NCI-H2107 treated with DMSO at 0.1 percent for 48 hours (cell line): ENCODE results near the gene LMX1B.
"Not testable (repeated sequence)": the region's sequence is repeated elsewhere in the genome, so short reads cannot be mapped to it uniquely, and the experiment has no call there.

ENCODE experiments used
- DNase-seq: peaks from one replicate; lab custom pipeline; 2025; ENCODE audit not compliant: unreplicated experiment; lab: John Stamatoyannopoulos, UW

LMX1B gene

GRCh38 chr9:126613651-126614050, at the start of gene LMX1B:
LMX1B (plus strand) TSS chr9:126613928; CDS start chr9:126614450, 522 bp downstream.
- no peak for DNase-seq

GRCh38 chr9:126564128-126564527, 49.6 kb upstream of the LMX1B start:
- no peak for DNase-seq

- no peak for DNase-seq
Observed at GRCh38 chr9:126564716-126565115, 49.0 kb upstream of the LMX1B start.

- DNase-seq, result no peak
Observed at GRCh38 chr9:126565336-126566128, 48.2 kb upstream of the LMX1B start.

- DNase-seq, result no peak
Observed at GRCh38 chr9:126569036-126569435, 44.7 kb upstream of the LMX1B start.

GRCh38 chr9:126578029-126578428, 35.7 kb upstream of the LMX1B start:
- no peak for DNase-seq

GRCh38 chr9:126580319-126580718, 33.4 kb upstream of the LMX1B start:
- not testable (repeated sequence) for DNase-seq

GRCh38 chr9:126581893-126582292, 31.8 kb upstream of the LMX1B start:
- DNase-seq, result no peak

- no peak for DNase-seq
Observed at GRCh38 chr9:126582427-126582826, 31.3 kb upstream of the LMX1B start.

GRCh38 chr9:126583144-126583760, 30.5 kb upstream of the LMX1B start:
- no peak for DNase-seq

- no peak for DNase-seq
Observed at GRCh38 chr9:126584611-126585010, 29.1 kb upstream of the LMX1B start.

- DNase-seq, result no peak
Observed at GRCh38 chr9:126586236-126586635, 27.5 kb upstream of the LMX1B start.

GRCh38 chr9:126587187-126588185, 26.2 kb upstream of the LMX1B start:
- no peak for DNase-seq

- DNase-seq, result no peak
Observed at GRCh38 chr9:126588491-126589168, 25.1 kb upstream of the LMX1B start.

GRCh38 chr9:126589349-126589748, 24.4 kb upstream of the LMX1B start:
- DNase-seq, result no peak

GRCh38 chr9:126591083-126591482, 22.6 kb upstream of the LMX1B start:
- DNase-seq, result no peak

- DNase-seq, result no peak
Observed at GRCh38 chr9:126591922-126592321, 21.8 kb upstream of the LMX1B start.

- no peak for DNase-seq
Observed at GRCh38 chr9:126592461-126592860, 21.3 kb upstream of the LMX1B start.

GRCh38 chr9:126595982-126596381, 17.7 kb upstream of the LMX1B start:
- no peak for DNase-seq

- DNase-seq, result no peak
Observed at GRCh38 chr9:126599047-126599650, 14.6 kb upstream of the LMX1B start.
